HG03060 (cell line): ENCODE measurements around the gene MORC2.

Source experiments
- ATAC-seq: cut with Tn5 transposase; IDR thresholded peaks from one replicate; pipeline ENCODE4 v1.9.1; 2021; ENCODE audit warnings: low read depth, moderate number of reproducible peaks; ENCODE audit not compliant: unreplicated experiment

Gene MORC2

DNA sequence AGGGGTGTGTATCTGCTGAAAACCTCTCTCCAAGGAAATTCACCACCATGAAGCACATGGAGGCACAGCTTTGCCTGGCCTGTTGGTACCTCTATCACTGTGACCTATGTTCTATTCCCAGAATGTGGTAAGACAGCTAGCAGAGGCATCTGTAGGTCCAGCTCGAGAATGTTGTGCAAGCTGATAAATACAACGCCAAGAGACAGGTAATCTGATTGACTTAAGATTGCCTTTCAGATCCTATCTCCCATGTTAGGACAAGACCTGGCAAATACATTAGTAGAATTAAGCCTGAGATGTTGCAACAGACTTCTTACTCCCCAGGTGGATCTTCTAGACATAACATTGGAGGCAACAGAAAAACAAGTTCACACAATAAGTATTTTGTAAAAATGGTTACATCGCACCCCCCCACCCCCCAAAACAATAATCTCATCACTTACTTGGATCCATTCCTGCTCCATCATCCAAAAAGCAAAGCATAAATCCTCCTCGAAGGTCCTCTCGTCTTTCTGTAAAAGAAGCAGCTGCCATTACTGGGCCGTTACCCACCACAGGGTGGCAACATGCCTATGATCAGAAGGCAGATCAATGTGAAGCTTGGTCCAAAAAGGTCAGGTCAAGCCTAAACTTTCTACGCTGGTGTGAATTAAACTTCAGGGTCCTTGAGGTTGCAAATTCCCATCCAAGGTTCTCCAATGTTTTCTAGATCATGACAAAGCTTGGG lies 18.5 kb downstream of the MORC2 start:
- ATAC-seq: no peak

DNA sequence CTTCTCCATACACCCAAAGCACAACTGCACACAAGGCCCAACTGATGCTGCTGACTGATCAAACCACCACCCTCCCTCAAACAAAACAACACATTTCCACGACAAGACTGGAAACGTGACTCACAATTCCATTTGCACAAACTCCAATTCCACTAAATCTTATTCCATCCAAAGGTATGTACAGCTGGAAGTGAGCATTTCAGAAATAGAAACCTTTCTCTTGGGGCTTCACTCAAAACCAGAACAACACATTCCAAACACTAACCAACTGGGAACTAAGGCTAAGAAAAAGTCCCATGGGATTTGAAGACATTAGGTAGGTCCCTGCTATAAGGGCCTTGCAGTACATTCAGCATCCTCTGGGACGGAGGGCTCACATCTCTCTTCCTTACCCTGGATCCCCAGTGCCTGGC lies 19.6 kb downstream of the MORC2 start:
- no peak for ATAC-seq

DNA sequence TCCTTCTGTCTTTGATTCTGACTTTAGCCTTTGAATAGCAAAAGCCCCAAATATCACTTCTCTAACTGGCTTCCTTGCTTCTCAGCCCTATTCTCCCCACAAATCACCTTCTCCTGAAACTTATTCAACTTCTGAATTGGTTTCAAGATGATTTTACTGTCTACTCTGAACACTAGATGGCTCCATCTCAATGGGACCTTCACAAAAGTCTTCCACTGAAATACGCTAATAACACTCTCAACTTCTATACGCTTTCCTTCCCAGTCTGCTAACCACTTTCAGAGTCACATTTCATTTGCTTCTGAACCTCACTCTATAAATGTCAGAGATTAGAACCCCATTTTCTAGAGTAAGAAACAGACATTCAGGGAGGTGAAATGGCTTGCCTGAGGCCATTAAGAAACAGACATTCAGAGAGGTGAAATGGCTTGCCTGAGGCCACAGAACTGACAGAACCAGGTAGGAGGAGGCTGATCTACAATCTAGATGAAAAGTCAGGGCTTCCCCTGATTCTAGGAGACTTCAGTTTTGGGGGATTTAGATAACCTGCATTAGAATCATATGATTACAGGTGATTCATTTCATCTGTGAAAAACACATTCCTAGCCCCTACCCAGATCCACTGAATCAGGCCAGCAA lies 20.6 kb downstream of the MORC2 start:
- no peak for ATAC-seq

DNA sequence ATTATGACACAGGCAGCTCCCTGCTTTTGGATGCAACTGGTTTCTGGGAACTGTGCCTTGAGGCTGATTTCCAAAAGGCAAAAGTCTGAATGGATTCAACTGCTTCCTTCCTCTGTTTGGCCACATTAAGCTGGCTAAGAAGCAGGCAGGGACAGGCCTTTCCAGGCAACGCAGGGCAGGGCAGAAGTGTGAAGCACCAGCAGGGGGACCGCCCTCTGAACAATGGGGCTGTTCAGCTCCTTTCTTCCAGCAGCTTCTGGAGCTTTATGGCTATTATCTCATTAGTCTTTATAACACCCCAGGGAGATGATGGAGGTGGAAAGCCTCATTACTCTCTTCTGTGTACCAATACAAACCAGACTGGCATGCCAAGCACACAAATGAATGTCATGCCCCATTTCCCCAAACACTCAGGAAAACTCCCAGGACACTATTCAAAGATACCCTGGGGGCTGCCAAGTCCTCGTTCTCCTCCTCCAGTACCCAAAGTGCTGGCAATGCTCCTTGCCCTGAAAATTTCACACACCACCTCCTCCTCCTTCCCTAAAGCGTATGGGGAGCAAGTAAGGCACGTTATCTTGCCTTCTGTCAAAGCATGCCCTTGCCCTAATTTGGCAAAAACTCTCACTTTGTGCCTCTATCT lies 21.3 kb downstream of the MORC2 start:
- no peak for ATAC-seq

DNA sequence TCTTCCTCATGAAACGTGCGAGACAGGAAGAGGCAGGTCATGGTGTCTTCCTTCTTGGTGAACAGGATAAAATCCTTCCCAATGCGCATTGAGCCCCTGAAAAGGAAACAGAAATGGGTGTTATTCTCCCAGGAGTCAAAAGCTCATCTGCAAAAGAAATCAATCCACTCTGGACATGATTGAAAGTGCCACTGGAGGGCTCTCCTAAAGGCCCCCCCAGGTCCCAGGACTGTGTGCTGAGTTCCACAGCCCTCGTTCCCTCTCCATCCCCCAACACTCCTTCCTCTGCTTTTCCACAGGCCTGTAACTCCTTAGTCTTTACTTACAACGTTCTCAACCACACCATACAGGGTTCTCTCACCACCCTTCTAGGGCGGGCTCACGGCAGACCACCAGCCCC lies 22.2 kb downstream of the MORC2 start:
- ATAC-seq: no peak

DNA sequence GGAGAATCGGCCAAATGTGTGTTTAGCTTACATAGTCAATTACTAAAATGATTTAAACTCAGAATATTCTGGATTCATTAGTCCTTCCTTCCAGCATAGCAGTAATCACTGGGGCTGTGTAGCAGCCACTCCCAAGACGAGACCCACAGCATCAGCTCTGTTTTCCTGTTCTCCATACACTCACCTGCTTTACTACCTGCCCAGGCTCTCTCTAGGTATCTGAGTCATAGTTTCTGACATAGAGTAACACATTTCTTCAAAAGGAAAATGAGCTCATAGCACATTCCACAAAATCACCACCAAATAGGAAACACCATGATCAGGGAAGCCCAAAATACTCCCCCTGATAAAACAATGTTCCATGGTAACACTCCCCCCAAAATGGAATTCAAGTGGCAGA lies 22.9 kb downstream of the MORC2 start:
- no peak for ATAC-seq

DNA sequence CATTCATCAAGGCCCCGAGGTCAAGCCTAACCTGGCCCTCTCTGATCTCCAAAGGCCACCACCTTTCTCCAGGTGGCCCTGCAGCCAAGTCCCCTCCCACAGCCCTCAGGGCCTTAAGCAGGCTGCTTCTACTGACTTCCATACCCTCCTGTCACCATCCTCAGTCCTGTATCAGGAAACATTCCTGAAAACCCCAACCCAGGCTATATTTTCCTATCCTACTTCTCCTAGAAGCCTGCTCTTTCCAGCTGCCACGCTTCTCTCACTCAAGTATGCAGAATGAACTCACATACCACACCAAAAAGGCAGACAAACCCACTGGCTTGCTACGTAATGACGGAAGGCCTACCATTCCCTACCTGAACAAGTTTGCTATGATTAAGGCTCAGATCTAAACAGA lies 23.6 kb downstream of the MORC2 start:
- no peak for ATAC-seq

DNA sequence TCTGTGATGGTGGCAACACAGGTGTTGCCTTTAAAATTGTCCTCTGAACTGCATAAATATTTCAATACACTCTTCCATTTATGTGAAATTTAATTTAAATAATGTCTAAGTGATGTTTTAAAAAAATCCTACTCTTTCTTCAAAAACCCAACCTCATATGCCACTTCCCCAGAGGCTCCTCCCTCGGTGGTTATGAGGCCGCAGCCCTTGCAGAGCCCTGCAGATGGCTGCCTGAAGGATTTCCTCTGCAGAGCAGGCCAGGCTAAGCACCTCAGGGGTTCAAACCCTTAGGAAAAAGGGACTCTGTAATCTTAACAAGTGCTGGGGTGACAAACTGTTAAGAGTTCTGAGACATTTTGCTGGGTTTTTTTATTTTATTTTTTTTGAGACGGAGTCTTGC lies 25.2 kb downstream of the MORC2 start:
- no peak for ATAC-seq

DNA sequence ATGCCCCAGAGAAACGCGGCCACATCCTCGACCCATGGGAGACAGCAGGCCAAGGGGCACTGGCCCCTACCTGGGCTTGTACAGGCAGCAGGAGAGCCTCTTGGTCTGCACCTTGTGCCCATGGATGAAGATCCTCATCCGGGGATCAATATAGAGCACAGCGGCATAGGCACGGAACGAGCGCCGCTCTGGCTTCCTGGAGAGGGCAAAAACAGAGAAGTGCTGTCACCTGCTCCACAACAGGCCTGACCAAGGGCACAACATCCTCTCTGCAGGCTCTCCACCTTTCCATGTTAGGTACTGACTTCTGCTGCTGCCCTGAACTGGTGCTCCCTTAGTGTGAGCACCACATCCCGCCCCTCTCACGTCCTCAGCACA lies 27.2 kb downstream of the MORC2 start:
- no peak for ATAC-seq

DNA sequence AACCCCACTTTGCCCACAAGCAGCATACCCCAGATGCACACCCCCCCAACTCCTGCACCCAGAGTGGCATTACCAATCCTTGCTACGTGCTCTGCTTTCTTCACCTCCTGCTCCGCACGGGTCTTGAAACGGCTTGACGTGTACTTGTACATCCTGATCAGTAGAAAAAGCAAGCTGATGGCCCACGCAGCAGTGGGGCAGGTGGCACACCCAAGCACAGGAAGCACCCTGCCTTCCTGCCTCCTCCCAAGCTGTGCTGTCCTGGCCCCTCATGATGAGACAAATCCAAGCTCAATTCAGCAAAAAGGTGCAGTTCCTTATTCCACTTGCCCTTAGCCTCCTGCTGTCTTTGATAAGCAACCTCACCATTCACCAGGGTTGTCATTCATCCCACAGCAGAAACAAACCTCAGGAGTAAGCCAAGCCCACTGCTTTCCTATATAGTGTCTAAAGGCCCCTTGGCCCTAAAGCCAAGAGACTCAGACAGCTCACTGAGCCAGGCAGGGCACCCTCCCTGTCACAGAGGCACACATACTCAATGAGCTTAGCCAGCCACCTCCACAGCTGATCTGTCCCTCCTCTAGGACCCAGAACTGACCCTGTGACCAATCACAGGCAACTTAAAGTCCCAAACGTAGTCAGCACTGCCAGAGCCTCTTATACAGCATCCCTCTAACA lies 27.8 kb downstream of the MORC2 start:
- ATAC-seq: no peak

DNA sequence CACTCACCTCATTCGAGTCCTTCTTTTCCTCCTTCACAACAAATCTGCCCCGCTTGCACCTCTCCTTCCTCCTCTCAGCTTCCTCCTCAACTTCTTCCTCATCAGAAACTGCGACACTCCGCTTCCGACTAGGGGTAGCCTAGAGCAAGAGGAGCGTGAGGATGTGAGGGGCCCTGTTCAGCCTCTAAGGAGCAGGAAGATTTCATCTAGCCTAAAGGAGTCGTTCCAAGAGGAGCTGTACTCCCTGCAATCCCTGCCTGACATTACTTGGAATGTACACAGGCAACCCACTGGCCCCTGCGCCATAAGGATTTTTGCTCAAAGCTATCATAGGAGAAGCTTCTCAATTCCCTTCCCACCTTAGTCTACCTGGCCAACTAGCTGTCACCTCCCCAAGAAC lies 34.5 kb downstream of the MORC2 start:
- ATAC-seq: no peak

DNA sequence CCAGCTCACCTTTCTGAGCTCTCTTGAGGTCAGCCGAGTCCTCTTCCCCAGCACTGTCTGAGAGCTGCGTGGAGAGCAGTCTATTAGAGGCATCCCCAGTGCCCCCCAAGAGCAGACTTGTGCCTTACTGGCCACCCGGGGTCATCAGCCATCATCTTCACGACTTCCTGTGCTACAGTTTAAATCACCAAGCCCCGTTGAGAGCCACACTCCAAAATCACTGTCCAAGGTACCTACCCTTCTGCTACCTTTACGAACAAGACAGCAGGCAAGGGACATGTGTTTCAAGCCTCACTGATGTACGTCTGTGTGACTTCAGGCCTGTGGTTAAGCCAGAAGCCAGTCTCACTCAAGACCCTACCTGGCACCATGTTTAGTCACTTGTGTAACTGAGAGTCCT lies 35.1 kb downstream of the MORC2 start:
- no peak for ATAC-seq

DNA sequence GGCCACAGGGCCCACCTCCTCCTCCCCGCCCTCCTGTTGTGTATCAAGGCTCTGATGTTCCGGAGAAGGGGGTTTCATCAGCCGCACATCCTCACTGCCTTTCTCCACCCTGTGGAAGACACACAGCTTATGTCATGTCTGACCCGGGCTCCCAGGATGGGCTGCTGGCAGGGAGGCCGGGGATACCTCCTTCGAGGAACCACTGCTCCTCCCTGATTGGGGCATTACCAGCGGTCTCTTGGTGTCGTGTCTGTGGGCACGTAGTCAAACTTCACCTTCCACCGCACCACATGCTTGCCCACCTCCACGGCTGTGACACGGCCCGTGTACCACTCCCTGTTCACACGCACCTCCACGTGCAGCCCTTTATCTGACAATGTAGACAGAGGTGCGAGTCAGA lies 35.9 kb downstream of the MORC2 start:
- no peak for ATAC-seq

DNA sequence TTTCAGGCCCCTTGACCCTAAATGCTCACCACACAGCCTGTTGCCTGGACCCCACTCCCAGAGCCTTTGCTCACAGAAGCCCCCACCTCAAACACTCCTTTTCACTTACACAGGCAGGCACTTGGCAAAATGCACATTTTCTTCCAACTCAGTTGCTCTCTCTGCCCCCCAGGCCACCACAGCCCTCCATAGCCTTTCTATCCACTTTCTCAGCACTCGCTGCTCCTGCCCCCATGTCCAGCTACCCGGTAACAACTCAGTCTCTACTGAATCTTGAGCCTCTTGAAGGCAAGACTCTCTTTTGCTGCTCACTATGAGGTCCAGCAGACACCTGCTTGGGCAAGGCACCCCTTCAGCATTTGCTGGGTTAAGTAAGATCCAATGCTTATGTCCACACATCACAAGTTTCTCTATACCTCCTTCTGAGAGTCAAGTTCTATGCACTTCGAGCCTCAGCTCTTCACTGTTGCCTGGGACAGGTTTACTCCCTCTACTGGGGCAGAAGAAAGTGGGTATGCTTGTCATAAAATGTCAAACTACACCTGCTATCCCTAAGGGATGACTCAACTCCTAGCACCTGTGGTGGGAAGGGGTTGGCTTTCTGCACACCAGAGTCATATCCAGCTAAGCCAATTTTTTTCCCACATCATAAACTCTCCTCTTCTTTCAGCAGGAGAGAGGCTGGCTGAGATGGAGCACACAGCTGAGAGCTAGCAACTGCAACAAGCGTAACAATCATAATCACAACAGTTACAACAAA lies 36.9 kb downstream of the MORC2 start:
- no peak for ATAC-seq

DNA sequence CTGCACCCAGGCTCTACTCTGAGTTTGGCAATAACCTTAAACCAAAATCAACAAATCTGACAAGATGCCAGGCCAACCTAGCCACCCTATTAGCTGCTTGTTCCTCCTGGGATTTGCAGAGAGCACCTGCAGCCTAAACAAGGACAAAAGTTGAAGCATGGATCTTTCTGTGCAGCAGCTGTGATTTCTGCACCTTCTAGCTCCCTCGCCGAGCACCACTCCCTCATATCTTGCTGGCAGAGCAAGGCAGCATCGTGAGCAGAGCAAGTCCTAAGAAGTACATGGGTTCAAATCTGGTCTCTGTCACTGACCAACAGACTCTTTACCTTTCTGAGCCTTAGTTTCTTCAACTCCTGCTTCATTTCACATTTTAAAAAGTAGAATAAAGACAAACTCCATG lies 38.3 kb downstream of the MORC2 start:
- no peak for ATAC-seq

DNA sequence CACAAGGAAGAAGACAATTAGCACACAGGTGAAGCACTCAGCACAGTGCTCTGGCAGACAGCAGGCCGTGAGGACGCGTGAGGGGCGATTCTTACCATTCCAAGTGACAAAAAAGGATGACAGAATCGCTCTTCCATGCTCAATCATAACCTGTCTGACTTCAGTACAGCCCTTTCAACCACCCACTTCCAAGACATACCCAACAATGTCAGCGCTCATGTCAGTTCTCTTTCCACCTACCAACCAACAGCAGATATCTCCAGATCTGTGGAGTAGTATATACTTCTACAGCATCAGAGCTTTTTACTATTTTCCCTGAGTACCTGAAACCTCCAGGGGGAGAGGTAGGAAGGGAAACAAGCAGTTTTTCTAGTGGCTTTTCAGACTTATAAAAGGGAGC lies 40.2 kb downstream of the MORC2 start:
- ATAC-seq: no peak

DNA sequence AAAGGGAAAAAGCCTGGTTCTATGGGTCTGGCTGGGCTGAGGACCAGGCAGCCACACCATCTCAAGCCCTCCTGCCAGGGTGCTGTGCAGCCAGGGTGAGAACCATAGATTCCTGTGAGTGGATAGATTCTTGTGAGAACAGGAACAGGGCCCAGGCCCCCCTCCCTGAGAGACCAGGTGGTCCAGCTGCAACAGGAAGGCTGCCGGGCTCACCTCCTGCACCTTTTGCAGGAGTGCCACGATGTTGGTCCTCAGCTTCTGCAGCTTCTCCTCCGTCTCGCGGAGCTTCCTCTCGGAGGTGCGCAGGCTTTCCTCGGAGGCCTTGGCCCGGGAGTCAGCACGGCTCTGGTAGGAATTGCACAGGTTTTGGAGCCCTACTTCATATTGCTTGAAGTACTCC lies 40.8 kb downstream of the MORC2 start:
- no peak for ATAC-seq

DNA sequence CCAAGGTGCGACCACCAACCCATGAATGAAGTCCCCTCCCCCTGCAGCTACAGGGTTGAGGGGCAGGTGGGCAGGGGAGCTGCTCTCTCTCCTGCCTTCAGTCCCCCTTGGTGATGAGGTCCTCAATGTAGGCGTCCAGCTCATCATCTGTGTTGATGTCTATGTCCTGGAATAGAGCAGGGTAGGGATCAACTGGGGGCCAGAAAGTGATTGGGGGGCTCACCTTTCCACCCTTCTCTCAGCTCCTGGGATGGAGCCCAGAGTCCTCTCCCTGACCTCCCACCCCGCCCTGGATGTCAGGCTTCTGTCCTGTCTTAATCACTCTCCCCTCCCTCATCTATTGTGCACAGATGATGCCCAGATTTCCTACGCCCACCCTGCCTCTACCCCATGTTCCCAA lies 41.9 kb downstream of the MORC2 start:
- no peak for ATAC-seq

DNA sequence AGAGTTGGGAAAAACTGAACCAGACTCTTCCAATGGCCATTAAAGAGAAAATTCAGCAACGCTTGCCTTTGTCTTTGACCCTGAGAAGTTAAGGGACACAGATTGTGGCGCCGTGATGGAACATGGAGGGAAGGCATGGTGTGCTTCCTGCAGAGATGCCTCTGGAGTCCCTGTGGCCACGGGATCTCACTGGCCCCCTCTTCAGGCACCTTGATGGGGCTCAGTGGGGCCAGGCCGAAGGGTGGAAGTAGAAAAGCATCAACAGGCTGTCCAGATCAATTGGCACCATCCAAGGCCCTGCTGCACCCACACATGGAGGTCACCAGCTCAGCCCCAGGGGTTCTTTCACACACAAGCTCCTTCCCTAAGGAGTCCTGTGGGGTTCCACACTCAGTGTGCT lies 42.9 kb downstream of the MORC2 start:
- no peak for ATAC-seq

DNA sequence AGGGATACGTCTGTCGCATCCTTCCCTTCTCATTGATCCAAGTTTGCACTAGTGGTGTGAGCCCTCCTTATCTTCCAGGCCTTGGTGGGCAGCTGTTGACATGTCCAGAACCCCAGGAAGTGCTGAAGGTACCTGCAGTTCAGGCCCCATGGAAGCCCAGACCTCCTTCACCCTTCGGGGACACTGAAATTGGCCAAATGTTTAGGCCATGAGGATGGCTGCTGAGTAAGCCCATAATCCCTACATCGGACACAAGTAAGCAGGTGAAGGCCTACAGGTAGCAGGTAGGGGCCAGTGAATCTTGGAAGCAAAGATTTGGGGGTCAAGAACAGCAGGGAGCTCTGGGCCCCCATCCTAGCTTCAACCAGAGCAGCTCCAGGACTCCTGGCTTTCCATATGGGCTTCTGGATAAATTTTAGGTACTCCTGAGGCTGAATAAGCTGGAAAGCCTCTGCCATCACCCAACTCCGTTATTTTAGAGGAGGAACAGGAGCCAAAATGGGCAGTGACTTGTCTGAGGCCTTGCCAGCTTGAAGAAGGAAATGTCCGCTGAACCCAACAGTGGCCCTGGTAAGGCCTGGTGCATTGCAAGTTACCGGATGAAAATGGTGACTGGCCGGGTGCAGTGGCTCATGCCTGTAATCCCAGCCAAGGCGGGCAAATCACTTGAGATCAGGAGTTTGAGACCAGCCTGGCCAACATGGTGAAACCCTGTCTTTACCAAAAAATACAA lies 45.2 kb downstream of the MORC2 start:
- no peak for ATAC-seq
